Glutamatergic neuron (in vitro differentiated cells): ENCODE data around the gene CHCHD1. TPM values are rescaled to one million over a fixed set of nuclear protein-coding genes. Genes with fewer than 3 reads are reported as not detected.

Experiments used
- DNase-seq: peaks from one replicate; pipeline ENCODE4 v3.0.0; 2022
- H3K27ac Mint-ChIP-seq: one replicate; pipeline ENCODE4 v1.8.0; 2020; ENCODE audit warnings: mild to moderate bottlenecking, mixed read lengths, inconsistent platforms; ENCODE audit not compliant: unreplicated experiment
- H3K27me3 Mint-ChIP-seq: one replicate; pipeline ENCODE4 v1.8.0; 2020; ENCODE audit warnings: mild to moderate bottlenecking, moderate library complexity, mixed read lengths, inconsistent platforms; ENCODE audit not compliant: unreplicated experiment
- H3K36me3 Mint-ChIP-seq: one replicate; pipeline ENCODE4 v1.8.0; 2020; ENCODE audit warnings: mild to moderate bottlenecking, mixed read lengths, inconsistent platforms; ENCODE audit not compliant: unreplicated experiment
- H3K4me1 Mint-ChIP-seq: one replicate; pipeline ENCODE4 v1.8.0; 2020; ENCODE audit warnings: mild to moderate bottlenecking, low read depth, mixed read lengths, inconsistent platforms; ENCODE audit not compliant: unreplicated experiment
- H3K4me3 Mint-ChIP-seq: one replicate; pipeline ENCODE4 v1.8.0; 2020; ENCODE audit warnings: mild to moderate bottlenecking, mixed read lengths, inconsistent platforms; ENCODE audit not compliant: unreplicated experiment
- H3K9me3 Mint-ChIP-seq: one replicate; pipeline ENCODE4 v1.8.0; 2020; ENCODE audit warnings: mild to moderate bottlenecking, moderate library complexity, mixed read lengths, inconsistent platforms; ENCODE audit not compliant: unreplicated experiment
- total RNA-seq: library from RNA; stranded (reverse); fragmentation: NEBNext Ultra II Directional; extraction: Animal tissue kit (Norgen Biotek cat#: 25700); gene quantifications from one replicate; pipeline ENCODE4 v1.2.1, GENCODE V29; 2021; ENCODE audit not compliant: unreplicated experiment
- TF ChIP-seq, protein P1 (sequence below): fragments of 200-600 bp; sonication (generic); IDR thresholded peaks from one replicate; pipeline ENCODE4 v1.5.0; 2021; ENCODE audit not compliant: partially characterized antibody, unreplicated experiment

CHCHD1 gene
- total RNA-seq, 1 donor from 2014 or later = 30.9 TPM

- Mint-ChIP-seq H3K27me3 (peaks cover 3% of the 10 kb centered on the region), H3K9me3 (no peaks in the 10 kb centered on the region), H3K4me3 (no peak overlapping the region), H3K4me1 (peaks cover 9% of the 10 kb centered on the region), H3K36me3 (no peaks in the 10 kb centered on the region), H3K27ac (no peak overlapping the region)
- TF ChIP-seq, protein P1, sequence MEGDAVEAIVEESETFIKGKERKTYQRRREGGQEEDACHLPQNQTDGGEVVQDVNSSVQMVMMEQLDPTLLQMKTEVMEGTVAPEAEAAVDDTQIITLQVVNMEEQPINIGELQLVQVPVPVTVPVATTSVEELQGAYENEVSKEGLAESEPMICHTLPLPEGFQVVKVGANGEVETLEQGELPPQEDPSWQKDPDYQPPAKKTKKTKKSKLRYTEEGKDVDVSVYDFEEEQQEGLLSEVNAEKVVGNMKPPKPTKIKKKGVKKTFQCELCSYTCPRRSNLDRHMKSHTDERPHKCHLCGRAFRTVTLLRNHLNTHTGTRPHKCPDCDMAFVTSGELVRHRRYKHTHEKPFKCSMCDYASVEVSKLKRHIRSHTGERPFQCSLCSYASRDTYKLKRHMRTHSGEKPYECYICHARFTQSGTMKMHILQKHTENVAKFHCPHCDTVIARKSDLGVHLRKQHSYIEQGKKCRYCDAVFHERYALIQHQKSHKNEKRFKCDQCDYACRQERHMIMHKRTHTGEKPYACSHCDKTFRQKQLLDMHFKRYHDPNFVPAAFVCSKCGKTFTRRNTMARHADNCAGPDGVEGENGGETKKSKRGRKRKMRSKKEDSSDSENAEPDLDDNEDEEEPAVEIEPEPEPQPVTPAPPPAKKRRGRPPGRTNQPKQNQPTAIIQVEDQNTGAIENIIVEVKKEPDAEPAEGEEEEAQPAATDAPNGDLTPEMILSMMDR = no peak
- DNase-seq = no peak
These were observed 37.2 kb downstream of the CHCHD1 start for GRCh38 chr10:73819081-73819480.

GRCh38 chr10:73819513-73820093 lies 37.8 kb downstream of the CHCHD1 start:
- peak; percentile 55 for DNase-seq
- H3K4me3 Mint-ChIP-seq = no peak overlapping the region
- TF ChIP-seq, protein P1 = no peak
- H3K27me3 Mint-ChIP-seq = peaks cover 3% of the 10 kb centered on the region
- H3K36me3 Mint-ChIP-seq = no peaks in the 10 kb centered on the region
- peaks cover 9% of the 10 kb centered on the region for H3K4me1 Mint-ChIP-seq
- no peak overlapping the region for H3K27ac Mint-ChIP-seq
- H3K9me3 Mint-ChIP-seq = no peaks in the 10 kb centered on the region

GRCh38 chr10:73823391-73823790 lies 41.5 kb downstream of the CHCHD1 start:
- peaks cover 9% of the 10 kb centered on the region for H3K4me1 Mint-ChIP-seq
- no peaks in the 10 kb centered on the region for H3K36me3 Mint-ChIP-seq
- H3K27ac Mint-ChIP-seq = no peak overlapping the region
- H3K27me3 Mint-ChIP-seq = peaks cover 3% of the 10 kb centered on the region
- TF ChIP-seq, protein P1 = no peak
- H3K4me3 Mint-ChIP-seq = no peak overlapping the region
- no peaks in the 10 kb centered on the region for H3K9me3 Mint-ChIP-seq
- no peak for DNase-seq

GRCh38 chr10:73824146-73824725 lies 42.4 kb downstream of the CHCHD1 start:
- peaks cover 4% of the 10 kb centered on the region for H3K4me1 Mint-ChIP-seq
- peaks cover 1% of the 10 kb centered on the region for H3K27me3 Mint-ChIP-seq
- DNase-seq = no peak

More at GRCh38 chr10:73824146-73824725, 42.4 kb downstream of the CHCHD1 start:
- Mint-ChIP-seq H3K9me3 (no peaks in the 10 kb centered on the region), H3K27ac (no peak overlapping the region), H3K4me3 (no peak overlapping the region), H3K36me3 (no peaks in the 10 kb centered on the region)
- TF ChIP-seq, protein P1 = no peak
